Caco-2 (cell line): ENCODE results near the gene TRIM7. TPM values are rescaled to one million over a fixed set of nuclear protein-coding genes. Genes with fewer than 3 reads are reported as not detected.

Experiments used
- BruUV-seq: library from RNA; stranded (reverse); fragments of 400-500 nt; replicated peaks from 2 replicates; lab custom pipeline; 2021; lab: Mats Ljungman, UMichigan
- CTCF ChIA-PET: fragments of 300-600 bp; sonication (Branson Sonifier 250); formaldehyde crosslinking; loops from one replicate; lab custom pipeline; 2022; ENCODE audit warnings: antibody characterized with exemption; lab: Charles Lee
- POLR2A ChIA-PET: fragments of 300-600 bp; sonication (Branson Sonifier 250); formaldehyde crosslinking; loops from one replicate; lab custom pipeline; 2022; ENCODE audit warnings: antibody characterized with exemption; lab: Charles Lee
- DNase-seq, 2 experiments: peaks; one replicate each; pipeline versions ENCODE4 v3.0.0 to v3.0.0-alpha.2; 2020 to 2022
- H3K27me3 ChIP-seq: replicated peaks from 2 replicates; pipeline ENCODE4 v1.6.0; 2011; ENCODE audit warnings: low read length; ENCODE audit not compliant: control insufficient read depth, insufficient read depth
- H3K36me3 ChIP-seq: 2 replicates; pipeline ENCODE4 v1.5.1; 2011; ENCODE audit warnings: low read length; ENCODE audit not compliant: control insufficient read depth, insufficient read depth
- H3K4me1 ChIP-seq: fragments of 250-450 bp; sonication (Bioruptor Pico); 2 replicates; pipeline ENCODE4 v1.5.1; 2020; ENCODE audit warnings: mild to moderate bottlenecking
- H3K4me3 ChIP-seq: 2 replicates; pipeline ENCODE4 v1.5.1; 2011; ENCODE audit warnings: low read depth, mild to moderate bottlenecking, control low read depth, low read length
- H3K9me3 ChIP-seq: fragments of 250-450 bp; sonication (Bioruptor Pico); 2 replicates; pipeline ENCODE4 v1.5.1; 2020; ENCODE audit warnings: mild to moderate bottlenecking, moderate library complexity
- H3K27ac Mint-ChIP-seq: one replicate; pipeline ENCODE4 v1.8.0; 2022; ENCODE audit warnings: mixed read lengths; ENCODE audit not compliant: unreplicated experiment
- H3K27me3 Mint-ChIP-seq: one replicate; pipeline ENCODE4 v1.8.0; 2022; ENCODE audit warnings: mixed read lengths; ENCODE audit not compliant: insufficient read depth, unreplicated experiment
- H3K36me3 Mint-ChIP-seq: one replicate; pipeline ENCODE4 v1.8.0; 2022; ENCODE audit warnings: mild to moderate bottlenecking, mixed read lengths; ENCODE audit not compliant: insufficient read depth, unreplicated experiment
- H3K4me1 Mint-ChIP-seq: one replicate; pipeline ENCODE4 v1.8.0; 2022; ENCODE audit warnings: low read depth, mixed read lengths; ENCODE audit not compliant: unreplicated experiment
- H3K4me3 Mint-ChIP-seq: one replicate; pipeline ENCODE4 v1.8.0; 2022; ENCODE audit warnings: mild to moderate bottlenecking, moderate library complexity, mixed read lengths; ENCODE audit not compliant: unreplicated experiment
- H3K9me3 Mint-ChIP-seq: one replicate; pipeline ENCODE4 v1.8.0; 2022; ENCODE audit warnings: mixed read lengths; ENCODE audit not compliant: unreplicated experiment
- CTCF ChIP-seq, 2 experiments: fragments of 200-600 bp in 1 of 2; IDR thresholded peaks; 1 replicate in 1 of 2; 2 replicates in 1 of 2; pipeline versions ENCODE4 v1.5.1 to v1.8.0; 2011 to 2022; ENCODE audit warnings: antibody characterized with exemption in 1 of 2, control low read depth in 1 of 2, inconsistent platforms in 1 of 2, low read depth in 1 of 2, low read length in 1 of 2, mild to moderate bottlenecking in 1 of 2, moderate library complexity in 1 of 2; ENCODE audit not compliant: insufficient read depth in 1 of 2, severe bottlenecking in 1 of 2, unreplicated experiment in 1 of 2
- intact Hi-C: fragments of 100-400 bp; cut with micrococcal nuclease; formaldehyde crosslinking; loops from one replicate; pipeline ENCODE4 v1.10.0; 2022; ENCODE audit not compliant: unreplicated experiment
- total RNA-seq: library from RNA; stranded (reverse); gene quantifications from 2 replicates; pipeline ENCODE4 v1.2.3, GENCODE V29; 2022

Gene TRIM7
- total RNA-seq, 1 experiment from 2014 or later, result 0.86 TPM

- POLR2A ChIA-PET, result interaction anchor here (1.3 to 1.5 kb wide), 3 partner anchors 14 to 22 kb away, joined by 3 to 9 read pairs (median 7); no protein-coding TSS in a partner anchor
- Histone ChIP-seq H3K4me1 (no peaks in the 10 kb centered on the region), H3K27me3 (no peaks in the 10 kb centered on the region; the same call in 1 of the 2 replicates), H3K9me3 (no peaks in the 10 kb centered on the region), H3K4me3 (peak overlapping the region; percentile 50), H3K36me3 (no peaks in the 10 kb centered on the region)
- Mint-ChIP-seq H3K36me3 (peaks cover 35% of the 10 kb centered on the region), H3K27me3 (peaks cover 15% of the 10 kb centered on the region), H3K27ac (peak overlapping the region; percentile 91), H3K4me1 (peaks cover 28% of the 10 kb centered on the region), H3K4me3 (peak overlapping the region; percentile 82), H3K9me3 (no peaks in the 10 kb centered on the region)
- BruUV-seq, result no TSS peak
- CTCF ChIA-PET, result interaction anchor here (1.3 to 3.3 kb wide), 2 partner anchors 14 to 21 kb away, joined by 7 to 12 read pairs; no protein-coding TSS in a partner anchor
- TF ChIP-seq CTCF (IDR thresholded peaks at IDR 0.05; ENCODE audit: insufficient read depth in 1 of 2, low read depth in 1 of 2, low read length in 1 of 2, severe bottlenecking in 1 of 2, unreplicated experiment in 1 of 2), result no peak
- intact Hi-C loops, result loop anchor here (1.0 kb wide), 1 partner anchor 15 kb away; no protein-coding TSS in a partner anchor
- no peak for DNase-seq
Observed at GRCh38 chr5:181205761-181206649, 1.0 kb upstream of the TRIM7 start.

GRCh38 chr5:181204113-181204825 is 727 bp downstream of the TRIM7 start:
- ChIA-PET POLR2A (interaction anchor here (1.0 kb wide), 1 partner anchor 13 kb away, joined by 5 read pairs; no protein-coding TSS in a partner anchor), CTCF (interaction anchor here (0.7 to 1.8 kb wide), 4 partner anchors 13 to 48 kb away, joined by 3 to 5 read pairs (median 3); no protein-coding TSS in a partner anchor)
- BruUV-seq, result no TSS peak
- H3K4me1 Mint-ChIP-seq, result peaks cover 30% of the 10 kb centered on the region
- TF ChIP-seq CTCF (IDR thresholded peaks at IDR 0.05; ENCODE audit: insufficient read depth in 1 of 2, low read depth in 1 of 2, low read length in 1 of 2, severe bottlenecking in 1 of 2, unreplicated experiment in 1 of 2), result no peak
- intact Hi-C loops, result no loop called here
- H3K9me3 ChIP-seq, result no peaks in the 10 kb centered on the region
- peaks cover 15% of the 10 kb centered on the region for H3K27me3 Mint-ChIP-seq
- no peaks in the 10 kb centered on the region for H3K9me3 Mint-ChIP-seq
- H3K36me3 Mint-ChIP-seq, result peaks cover 35% of the 10 kb centered on the region
- peak in 1 of 2 experiments; percentile 37 for DNase-seq
- no peaks in the 10 kb centered on the region for H3K4me1 ChIP-seq
- peak overlapping the region; percentile 50 for H3K4me3 ChIP-seq
- H3K4me3 Mint-ChIP-seq, result peak overlapping the region; percentile 82
- H3K27me3 ChIP-seq, result no peaks in the 10 kb centered on the region; the same call in 1 of the 2 replicates
- H3K27ac Mint-ChIP-seq, result no peak overlapping the region
- no peaks in the 10 kb centered on the region for H3K36me3 ChIP-seq

GRCh38 chr5:181203777-181204112 is 1.3 kb downstream of the TRIM7 start:
- TF ChIP-seq CTCF (IDR thresholded peaks at IDR 0.05; ENCODE audit: insufficient read depth in 1 of 2, low read depth in 1 of 2, low read length in 1 of 2, severe bottlenecking in 1 of 2, unreplicated experiment in 1 of 2), result no peak
- CTCF ChIA-PET, result interaction anchor here (0.7 to 1.8 kb wide), 4 partner anchors 12 to 48 kb away, joined by 3 to 5 read pairs (median 3); no protein-coding TSS in a partner anchor
- intact Hi-C loops, result no loop called here
- Mint-ChIP-seq H3K9me3 (no peaks in the 10 kb centered on the region), H3K27ac (no peak overlapping the region), H3K27me3 (peaks cover 15% of the 10 kb centered on the region), H3K4me1 (peaks cover 35% of the 10 kb centered on the region), H3K36me3 (peaks cover 35% of the 10 kb centered on the region), H3K4me3 (peak overlapping the region; percentile 82)
- DNase-seq, result no peak
- Histone ChIP-seq H3K27me3 (no peaks in the 10 kb centered on the region; the same call in 1 of the 2 replicates), H3K4me1 (no peaks in the 10 kb centered on the region), H3K36me3 (no peaks in the 10 kb centered on the region), H3K9me3 (no peaks in the 10 kb centered on the region), H3K4me3 (peak overlapping the region; percentile 50)
- BruUV-seq, result no TSS peak
- POLR2A ChIA-PET, result no interaction called here
